HG02840 (cell line): ENCODE measurements around the gene HTN1.
"Not testable (repeated sequence)": the region's sequence is repeated elsewhere in the genome, so short reads cannot be mapped to it uniquely, and the experiment has no call there.

Source experiments
- ATAC-seq: cut with Tn5 transposase; IDR thresholded peaks from one replicate; pipeline ENCODE4 v1.9.1; 2021; ENCODE audit warnings: mild to moderate bottlenecking, moderate library complexity, moderate number of reproducible peaks; ENCODE audit not compliant: unreplicated experiment, low FRiP score

The HTN1 gene

DNA sequence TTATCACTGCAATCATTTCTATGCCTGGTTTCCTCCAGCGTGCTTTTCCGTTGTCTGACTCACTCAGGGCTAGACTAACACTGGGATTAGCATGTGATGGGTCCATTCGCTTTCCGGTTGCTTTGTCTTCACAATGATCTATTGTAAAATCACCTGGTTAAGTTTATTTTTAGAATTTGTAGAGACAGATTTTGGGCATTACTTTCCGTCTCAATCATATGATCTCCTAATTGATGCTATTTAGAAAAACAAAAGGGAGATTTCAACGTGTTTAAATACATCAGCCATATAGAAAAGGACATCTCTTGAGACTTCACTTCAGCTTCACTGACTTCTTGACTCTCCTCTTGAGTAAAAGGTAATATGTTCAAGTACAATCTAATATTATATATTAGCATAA is at the start of gene HTN1:
Gene HTN1 (plus strand): TSS at position 301 of the 400 bp plus-strand sequence. CDS start 2,639 bp downstream, outside the sequence.
- not testable (repeated sequence) for ATAC-seq

- no peak for ATAC-seq
These were observed 49.5 kb upstream of the HTN1 start for GRCh38 chr4:70000711-70001110.

DNA sequence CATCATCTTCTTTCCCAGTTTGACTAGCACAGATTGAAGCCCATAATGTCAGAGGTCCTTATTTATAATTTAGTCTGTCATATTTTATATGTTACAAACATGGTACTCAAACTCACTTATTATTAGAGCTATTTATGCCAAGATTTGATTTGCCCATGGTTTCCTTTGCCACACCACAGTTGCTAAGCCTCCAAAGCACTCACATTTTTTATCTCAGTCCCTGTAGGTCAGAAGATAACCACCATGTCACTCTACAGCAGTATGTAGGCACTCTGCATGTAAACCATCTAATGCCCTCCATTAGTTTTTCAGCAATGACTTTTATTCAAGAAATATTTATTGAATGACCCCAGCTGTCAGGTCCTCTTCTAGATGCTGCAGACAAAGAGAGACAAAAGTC is 47.7 kb upstream of the HTN1 start:
- ATAC-seq = no peak

GRCh38 chr4:70008771-70009170 is 41.5 kb upstream of the HTN1 start:
- ATAC-seq = no peak

GRCh38 chr4:70019006-70019405 is 31.2 kb upstream of the HTN1 start:
- not testable (repeated sequence) for ATAC-seq

DNA sequence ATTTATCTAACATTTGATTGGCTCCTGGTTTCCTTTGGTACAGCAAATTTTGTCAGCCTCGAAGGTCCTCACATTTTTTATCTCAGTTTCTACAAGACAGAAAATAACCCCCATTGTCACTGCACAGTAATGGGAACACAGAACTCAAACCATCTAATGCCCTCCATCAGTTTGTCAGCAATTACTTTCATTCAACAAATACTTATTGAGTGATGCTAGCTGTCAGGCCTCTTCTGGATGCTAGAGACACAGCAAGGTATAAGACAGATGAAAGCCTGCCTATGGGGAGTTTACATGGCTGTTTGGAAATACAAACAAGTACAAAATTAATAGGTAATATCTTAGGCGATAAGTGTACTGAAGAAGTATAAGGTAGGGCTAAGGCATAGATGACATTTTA is 27.0 kb upstream of the HTN1 start:
- no peak for ATAC-seq

GRCh38 chr4:70027011-70027410 is 23.2 kb upstream of the HTN1 start:
- no peak for ATAC-seq

- ATAC-seq = not testable (repeated sequence)
These were observed 22.1 kb upstream of the HTN1 start, which contains the start of gene HTN3 for GRCh38 chr4:70028159-70028558. HTN3 (plus strand) TSS chr4:70028459; CDS start chr4:70030741, 2,282 bp downstream.

- ATAC-seq = not testable (repeated sequence)
These were observed 12.7 kb upstream of the HTN1 start for GRCh38 chr4:70037559-70037958.

DNA sequence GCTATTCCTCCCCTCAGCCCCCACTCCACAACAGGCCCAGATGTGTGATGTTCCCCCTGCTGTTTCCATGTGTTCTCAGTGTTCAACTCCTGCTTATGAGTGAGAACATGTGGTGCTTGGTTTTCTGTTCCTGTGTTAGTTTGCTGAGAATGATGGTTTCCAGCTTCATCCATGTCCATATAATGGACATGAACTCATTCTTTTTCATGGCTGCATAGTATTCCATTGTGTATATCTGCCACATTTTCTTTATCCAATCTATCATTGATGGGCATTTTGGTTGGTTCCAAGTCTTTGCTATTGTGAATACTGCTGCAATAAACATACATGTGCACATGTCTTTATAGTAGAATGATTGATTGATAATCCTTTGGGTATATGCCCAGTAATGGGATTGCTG is 10.3 kb upstream of the HTN1 start:
- ATAC-seq = not testable (repeated sequence)

GRCh38 chr4:70041652-70042286 is 8.5 kb upstream of the HTN1 start:
- ATAC-seq = no peak

DNA sequence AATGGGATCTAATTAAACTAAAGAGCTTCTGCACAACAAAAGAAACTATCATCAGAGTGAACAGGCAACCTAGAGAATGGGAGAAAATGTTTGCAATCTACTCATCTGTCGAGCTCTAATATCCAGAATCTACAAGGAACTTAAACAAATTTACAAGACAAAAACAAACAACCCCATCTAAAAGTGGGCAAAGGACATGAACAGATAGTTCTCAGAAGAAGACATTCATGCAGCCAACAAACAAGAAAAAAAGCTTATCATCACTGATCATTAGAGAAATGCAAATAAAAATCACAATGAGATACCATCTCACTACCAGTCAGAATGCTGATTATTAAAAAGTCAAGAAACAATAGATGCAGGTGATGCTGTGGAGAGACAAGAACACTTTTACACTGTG is 6.3 kb downstream of the HTN1 start:
- ATAC-seq = not testable (repeated sequence)

DNA sequence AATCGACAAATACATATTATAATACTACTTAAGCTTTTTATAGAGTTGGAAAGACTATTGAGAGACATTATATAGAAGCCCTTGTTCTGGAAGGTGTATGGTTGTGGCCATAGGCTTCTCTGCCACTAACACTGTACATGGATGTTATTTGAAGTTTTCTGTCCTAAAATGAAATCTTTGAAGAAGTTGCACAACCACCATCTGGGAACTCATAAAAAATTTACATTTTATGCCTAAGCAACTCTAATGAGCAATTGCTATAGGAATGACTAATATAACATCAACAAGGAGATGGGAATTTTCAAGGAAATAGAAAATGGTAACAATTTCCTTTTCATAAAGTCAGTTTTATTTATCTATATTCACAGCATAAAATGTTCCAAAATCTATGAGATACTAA is 7.4 kb downstream of the HTN1 start:
- ATAC-seq = no peak

DNA sequence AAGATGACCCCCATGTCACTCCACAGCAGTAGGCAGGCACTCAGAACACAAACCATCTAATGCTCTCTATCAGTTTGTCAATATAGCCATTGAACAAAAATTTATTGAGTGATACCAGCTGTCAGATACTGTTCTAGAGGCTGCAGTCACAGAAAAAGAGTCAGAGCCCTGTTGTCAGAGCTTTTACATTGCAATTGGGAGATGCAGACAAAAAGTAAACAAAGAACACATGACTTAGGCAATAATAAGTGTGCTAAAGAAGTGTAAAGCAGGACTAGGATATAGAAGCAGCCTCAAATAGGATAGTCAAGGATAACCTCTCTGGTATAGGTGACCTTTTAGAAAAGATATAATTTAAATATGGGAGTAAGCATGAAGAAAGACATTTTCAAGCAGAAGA is 8.9 kb downstream of the HTN1 start:
- ATAC-seq = no peak

GRCh38 chr4:70062000-70062399 is 11.8 kb downstream of the HTN1 start:
- peak; percentile 71 for ATAC-seq

DNA sequence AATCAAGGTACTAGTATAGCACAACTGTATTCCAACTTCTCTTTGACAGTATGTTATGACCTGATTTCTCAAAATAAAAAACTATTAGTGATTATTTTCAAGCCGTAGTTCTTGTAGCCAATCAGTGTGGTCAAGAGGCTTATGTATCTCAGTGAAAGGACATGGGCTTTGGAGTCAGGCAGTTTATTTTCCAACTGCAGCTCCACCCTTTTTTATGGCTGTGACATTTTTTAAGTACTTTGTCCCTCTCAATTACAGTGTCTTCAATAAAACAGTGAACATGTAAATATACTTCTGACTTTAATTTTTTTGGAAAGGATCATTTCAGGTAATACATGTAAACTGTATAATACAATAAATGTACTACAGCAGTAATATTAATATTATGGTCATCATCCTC is 30.0 kb downstream of the HTN1 start:
- ATAC-seq = no peak

- ATAC-seq = no peak
These were observed 49.0 kb downstream of the HTN1 start for GRCh38 chr4:70099206-70099605.
